ENCODE data around the gene TAF1. TPM values are rescaled to one million over a fixed set of nuclear protein-coding genes. Genes with fewer than 3 reads are reported as not detected.
A peak's percentile ranks its signal among the peaks of the same experiment; 100 is the strongest.
"Not testable (repeated sequence)": the region's sequence is repeated elsewhere in the genome, so short reads cannot be mapped to it uniquely, and the experiment has no call there.

Gene TAF1
- total and polyA plus RNA-seq, 2 donors (not counting 1 experiment from before 2014, with no cell fraction given): 19.3 to 49.0 TPM

DNA sequence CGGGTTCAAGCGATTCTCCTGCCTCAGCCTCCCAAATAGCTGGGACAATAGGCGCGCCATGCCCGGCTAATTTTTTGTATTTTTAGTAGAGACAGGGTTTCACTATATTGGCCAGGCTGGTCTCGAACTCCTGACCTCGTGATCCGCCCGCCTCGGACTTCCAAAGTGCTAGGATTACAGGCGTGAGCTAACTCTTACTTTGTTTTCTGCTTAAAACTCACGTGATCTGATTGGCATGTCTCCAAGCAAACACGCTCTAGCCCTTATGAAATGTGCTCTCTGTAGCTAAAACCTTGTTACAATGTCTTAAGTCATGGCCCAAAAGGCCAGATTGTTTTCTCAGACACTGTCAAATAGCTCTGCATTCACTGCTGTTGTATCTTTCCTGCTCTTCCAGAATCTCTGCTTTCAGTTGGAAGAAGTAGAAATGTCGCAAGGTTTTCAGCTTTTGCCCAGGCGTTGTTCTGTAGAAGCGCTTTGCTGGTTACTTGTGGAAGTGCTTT lies 127.0 kb downstream of the TAF1 start:
- peak in 1 of 2 donors; percentile 69 for DNase-seq (ENCODE audit: low read depth in 2 of 2)
- H3K9ac ChIP-seq (ENCODE audit: insufficient read depth, low read length): no peak overlapping the region
- peak overlapping the region; percentile 69 for H3K4me2 ChIP-seq (ENCODE audit: extremely low read depth, insufficient read depth, low read length)
- no peak overlapping the region for H2AFZ ChIP-seq (ENCODE audit: low read length)
- H3K4me1 ChIP-seq (ENCODE audit: control insufficient read depth, extremely low read depth, insufficient read depth, low read length): no peaks in the 10 kb centered on the region
- no peaks in the 10 kb centered on the region for H3K79me2 ChIP-seq (ENCODE audit: control insufficient read depth, insufficient read depth, low read length)
- peak overlapping the region in 2 of 4 experiments; percentile 44 to 63 for H3K4me3 ChIP-seq (replicated peaks in 1 of 4; ENCODE audit: control extremely low read depth in 1 of 4, insufficient read depth in 1 of 4, low read depth in 3 of 4, low read length in 4 of 4)
- H3K36me3 ChIP-seq (ENCODE audit: control insufficient read depth, insufficient read depth, low read length): no peaks in the 10 kb centered on the region
- H3K27ac ChIP-seq (ENCODE audit: insufficient read depth, low read length): no peak overlapping the region
- TF ChIP-seq, protein P1, sequence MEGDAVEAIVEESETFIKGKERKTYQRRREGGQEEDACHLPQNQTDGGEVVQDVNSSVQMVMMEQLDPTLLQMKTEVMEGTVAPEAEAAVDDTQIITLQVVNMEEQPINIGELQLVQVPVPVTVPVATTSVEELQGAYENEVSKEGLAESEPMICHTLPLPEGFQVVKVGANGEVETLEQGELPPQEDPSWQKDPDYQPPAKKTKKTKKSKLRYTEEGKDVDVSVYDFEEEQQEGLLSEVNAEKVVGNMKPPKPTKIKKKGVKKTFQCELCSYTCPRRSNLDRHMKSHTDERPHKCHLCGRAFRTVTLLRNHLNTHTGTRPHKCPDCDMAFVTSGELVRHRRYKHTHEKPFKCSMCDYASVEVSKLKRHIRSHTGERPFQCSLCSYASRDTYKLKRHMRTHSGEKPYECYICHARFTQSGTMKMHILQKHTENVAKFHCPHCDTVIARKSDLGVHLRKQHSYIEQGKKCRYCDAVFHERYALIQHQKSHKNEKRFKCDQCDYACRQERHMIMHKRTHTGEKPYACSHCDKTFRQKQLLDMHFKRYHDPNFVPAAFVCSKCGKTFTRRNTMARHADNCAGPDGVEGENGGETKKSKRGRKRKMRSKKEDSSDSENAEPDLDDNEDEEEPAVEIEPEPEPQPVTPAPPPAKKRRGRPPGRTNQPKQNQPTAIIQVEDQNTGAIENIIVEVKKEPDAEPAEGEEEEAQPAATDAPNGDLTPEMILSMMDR (conservative IDR thresholded peaks at IDR 0.05 in 1 of 2, IDR thresholded peaks at IDR 0.05 in 1 of 2; ENCODE audit: low read depth in 1 of 2, low read length in 2 of 2): no peak
- TF ChIP-seq EZH2 (IDR thresholded peaks at IDR 0.05; ENCODE audit: low read length, missing control alignments): no peak
- no peaks in the 10 kb centered on the region for H3K9me3 ChIP-seq (ENCODE audit: control insufficient read depth, insufficient read depth, low read depth, low read length)
- no peaks in the 10 kb centered on the region for H4K20me1 ChIP-seq (ENCODE audit: control insufficient read depth, extremely low read depth, insufficient read depth, low read length)
- H3K27me3 ChIP-seq (ENCODE audit: control insufficient read depth, insufficient read depth, low read length): no peaks in the 10 kb centered on the region

DNA sequence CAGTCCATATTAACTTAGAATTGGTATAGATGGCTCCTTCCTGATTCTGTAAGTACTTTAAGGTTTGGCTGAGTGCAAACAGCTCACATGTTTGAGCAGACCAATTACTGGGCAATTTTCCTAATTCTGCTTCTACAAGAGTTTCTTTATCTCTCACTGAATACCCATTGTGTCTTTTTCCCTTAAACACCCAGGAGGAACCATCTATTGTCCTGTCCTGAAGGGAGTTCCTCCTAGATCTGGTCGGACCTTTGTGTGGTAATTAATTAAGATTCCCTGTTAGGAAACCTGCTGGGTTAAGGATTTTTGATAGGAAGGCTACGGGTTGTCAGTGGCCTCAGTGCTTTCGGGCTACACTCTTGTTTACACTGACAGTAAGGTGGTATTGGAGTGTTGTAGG lies 129.8 kb downstream of the TAF1 start:
- not testable (repeated sequence) for H3K9ac ChIP-seq (ENCODE audit: insufficient read depth, low read length); H3K79me2 ChIP-seq (ENCODE audit: control insufficient read depth, insufficient read depth, low read length); H3K36me3 ChIP-seq (ENCODE audit: control insufficient read depth, insufficient read depth, low read length); H4K20me1 ChIP-seq (ENCODE audit: control insufficient read depth, extremely low read depth, insufficient read depth, low read length); H3K4me3 ChIP-seq (replicated peaks in 1 of 4; ENCODE audit: control extremely low read depth in 1 of 4, insufficient read depth in 1 of 4, low read depth in 3 of 4, low read length in 4 of 4); H3K4me1 ChIP-seq (ENCODE audit: control insufficient read depth, extremely low read depth, insufficient read depth, low read length); H3K27ac ChIP-seq (ENCODE audit: insufficient read depth, low read length); H3K9me3 ChIP-seq (ENCODE audit: control insufficient read depth, insufficient read depth, low read depth, low read length); H3K27me3 ChIP-seq (ENCODE audit: control insufficient read depth, insufficient read depth, low read length); H3K4me2 ChIP-seq (ENCODE audit: extremely low read depth, insufficient read depth, low read length); H2AFZ ChIP-seq (ENCODE audit: low read length); DNase-seq (ENCODE audit: low read depth in 2 of 2)

DNA sequence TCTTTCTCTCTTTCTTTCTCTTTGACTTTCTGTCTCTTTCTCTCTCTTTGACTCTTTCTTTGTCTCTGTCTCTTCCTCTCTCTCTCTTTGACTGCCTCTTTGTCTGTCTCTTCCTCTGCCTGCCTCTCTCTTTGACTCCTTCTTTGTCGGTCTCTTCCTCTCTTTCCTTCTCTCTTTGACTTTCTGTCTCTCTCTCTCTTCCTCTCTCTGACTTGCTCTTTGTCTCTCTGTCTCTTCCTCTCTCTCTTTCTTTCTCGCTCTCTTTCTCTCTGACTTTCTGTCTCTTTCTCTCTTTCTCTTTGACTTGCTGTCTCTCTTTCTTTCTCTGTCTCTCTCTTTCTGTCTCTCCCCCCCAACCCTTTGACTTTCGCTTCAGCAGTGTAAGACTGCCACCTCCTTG lies 130.3 kb downstream of the TAF1 start:
- H3K79me2 ChIP-seq (ENCODE audit: control insufficient read depth, insufficient read depth, low read length): no peaks in the 10 kb centered on the region
- no peaks in the 10 kb centered on the region for H3K27me3 ChIP-seq (ENCODE audit: control insufficient read depth, insufficient read depth, low read length)
- no peak overlapping the region for H3K27ac ChIP-seq (ENCODE audit: insufficient read depth, low read length)
- H3K9me3 ChIP-seq (ENCODE audit: control insufficient read depth, insufficient read depth, low read depth, low read length): no peaks in the 10 kb centered on the region
- TF ChIP-seq, protein P1 (conservative IDR thresholded peaks at IDR 0.05 in 1 of 2, IDR thresholded peaks at IDR 0.05 in 1 of 2; ENCODE audit: low read depth in 1 of 2, low read length in 2 of 2): no peak
- no peak for TF ChIP-seq EZH2 (IDR thresholded peaks at IDR 0.05; ENCODE audit: low read length, missing control alignments)
- no peaks in the 10 kb centered on the region for H4K20me1 ChIP-seq (ENCODE audit: control insufficient read depth, extremely low read depth, insufficient read depth, low read length)
- no peak overlapping the region for H2AFZ ChIP-seq (ENCODE audit: low read length)
- no peak overlapping the region for H3K9ac ChIP-seq (ENCODE audit: insufficient read depth, low read length)
- no peaks in the 10 kb centered on the region for H3K4me1 ChIP-seq (ENCODE audit: control insufficient read depth, extremely low read depth, insufficient read depth, low read length)
- no peak overlapping the region for H3K4me3 ChIP-seq (replicated peaks in 1 of 4; ENCODE audit: control extremely low read depth in 1 of 4, insufficient read depth in 1 of 4, low read depth in 3 of 4, low read length in 4 of 4)
- DNase-seq (ENCODE audit: low read depth in 2 of 2): no peak
- no peak overlapping the region for H3K4me2 ChIP-seq (ENCODE audit: extremely low read depth, insufficient read depth, low read length)
- no peaks in the 10 kb centered on the region for H3K36me3 ChIP-seq (ENCODE audit: control insufficient read depth, insufficient read depth, low read length)

DNA sequence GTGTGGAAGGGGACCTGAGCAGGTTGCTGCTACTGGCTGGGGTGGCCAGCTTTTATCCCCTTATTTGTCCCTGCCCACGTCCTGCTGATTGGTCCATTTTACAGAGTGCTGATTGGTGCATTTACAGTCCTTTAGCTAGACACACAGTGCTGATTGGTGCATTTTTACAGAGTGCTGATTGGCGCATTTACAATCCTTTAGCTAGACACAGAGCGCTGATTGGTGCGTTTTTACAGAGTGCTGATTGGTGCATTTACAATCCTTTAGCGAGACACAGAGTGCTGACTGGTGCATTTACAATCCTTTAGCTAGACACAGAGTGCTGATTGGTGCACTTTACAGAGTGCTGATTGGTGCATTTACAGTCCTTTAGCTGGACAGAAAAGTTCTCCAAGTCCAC lies 135.9 kb downstream of the TAF1 start:
- not testable (repeated sequence) for H3K27ac ChIP-seq (ENCODE audit: insufficient read depth, low read length); H3K9ac ChIP-seq (ENCODE audit: insufficient read depth, low read length); H4K20me1 ChIP-seq (ENCODE audit: control insufficient read depth, extremely low read depth, insufficient read depth, low read length); H3K4me2 ChIP-seq (ENCODE audit: extremely low read depth, insufficient read depth, low read length); H3K9me3 ChIP-seq (ENCODE audit: control insufficient read depth, insufficient read depth, low read depth, low read length); H3K36me3 ChIP-seq (ENCODE audit: control insufficient read depth, insufficient read depth, low read length); H2AFZ ChIP-seq (ENCODE audit: low read length); DNase-seq (ENCODE audit: low read depth in 2 of 2); H3K4me1 ChIP-seq (ENCODE audit: control insufficient read depth, extremely low read depth, insufficient read depth, low read length); H3K27me3 ChIP-seq (ENCODE audit: control insufficient read depth, insufficient read depth, low read length); H3K79me2 ChIP-seq (ENCODE audit: control insufficient read depth, insufficient read depth, low read length); H3K4me3 ChIP-seq (replicated peaks in 1 of 4; ENCODE audit: control extremely low read depth in 1 of 4, insufficient read depth in 1 of 4, low read depth in 3 of 4, low read length in 4 of 4)

Measured in fibroblast of lung (primary cell).